HepG2 (cell line): ENCODE data around the gene UBB. TPM values are rescaled to one million over a fixed set of nuclear protein-coding genes. Genes with fewer than 3 reads are reported as not detected.

Experiments
- ETS1 ChIP-seq: sonication (generic); formaldehyde crosslinking; IDR thresholded peaks from 2 replicates; pipeline ENCODE4 v1.4.0; 2020; ENCODE audit warnings: missing genetic modification reagents
- IRF1 ChIP-seq: sonication (generic); formaldehyde crosslinking; IDR thresholded peaks from 2 replicates; pipeline ENCODE4 v1.4.0; 2020; ENCODE audit warnings: low read depth, mild to moderate bottlenecking, missing genetic modification reagents
- LCORL ChIP-seq, 2 experiments: fragments of 450-650 bp in 1 of 2; sonication (generic) in 1 of 2; formaldehyde crosslinking in 1 of 2; IDR thresholded peaks; 2 replicates each; pipeline versions ENCODE4 v1.5.0 to v1.6.1; 2017 to 2020; ENCODE audit warnings: antibody characterized with exemption in 1 of 2, missing genetic modification reagents in 1 of 2
- MEF2D ChIP-seq: sonication (generic); formaldehyde crosslinking; IDR thresholded peaks from 2 replicates; pipeline ENCODE4 v1.5.1; 2020; ENCODE audit warnings: mild to moderate bottlenecking, missing genetic modification reagents
- NCOA1 ChIP-seq: sonication (generic); formaldehyde crosslinking; IDR thresholded peaks from 2 replicates; pipeline ENCODE4 v1.9.0; 2021; ENCODE audit warnings: missing genetic modification reagents
- PATZ1 ChIP-seq: sonication (generic); formaldehyde crosslinking; IDR thresholded peaks from 2 replicates; pipeline ENCODE4 v1.4.0; 2020; ENCODE audit warnings: missing genetic modification reagents
- PPARG ChIP-seq: conservative IDR thresholded peaks from 2 replicates; pipeline ENCODE4 v1.6.1; 2016; ENCODE audit warnings: missing biosample characterization, missing genetic modification reagents
- SOX13 ChIP-seq, 3 experiments: fragments of 450-650 bp in 1 of 3; sonication (generic) in 1 of 3; formaldehyde crosslinking in 1 of 3; IDR thresholded peaks in 2 of 3; conservative IDR thresholded peaks in 1 of 3; 2 replicates each; pipeline versions ENCODE4 v1.5.0 to v1.6.1; 2016 to 2020; ENCODE audit warnings: antibody characterized with exemption in 1 of 3, mild to moderate bottlenecking in 1 of 3, missing compliant biosample characterization in 1 of 3, missing genetic modification reagents in 1 of 3, moderate library complexity in 1 of 3
- ZBTB2 ChIP-seq: sonication (generic); formaldehyde crosslinking; IDR thresholded peaks from 2 replicates; pipeline ENCODE4 v1.8.0; 2022; ENCODE audit warnings: low read depth, missing genetic modification reagents
- ZFP62 ChIP-seq: sonication (generic); formaldehyde crosslinking; IDR thresholded peaks from 2 replicates; pipeline ENCODE4 v1.4.0; 2020; ENCODE audit warnings: missing genetic modification reagents
- ZHX1 ChIP-seq: sonication (generic); formaldehyde crosslinking; IDR thresholded peaks from 2 replicates; pipeline ENCODE4 v1.8.1; 2022; ENCODE audit warnings: low read depth, mild to moderate bottlenecking, missing genetic modification reagents
- ZNF235 ChIP-seq: sonication (generic); formaldehyde crosslinking; IDR thresholded peaks from 2 replicates; pipeline ENCODE4 v1.8.1; 2023; ENCODE audit warnings: mild to moderate bottlenecking, missing genetic modification reagents, borderline replicate concordance
- ZNF251 ChIP-seq: sonication (generic); formaldehyde crosslinking; IDR thresholded peaks from 2 replicates; pipeline ENCODE4 v1.9.0; 2021; ENCODE audit warnings: mild to moderate bottlenecking, missing genetic modification reagents
- ZNF383 ChIP-seq: sonication (generic); formaldehyde crosslinking; IDR thresholded peaks from 2 replicates; pipeline ENCODE4 v1.4.0; 2020; ENCODE audit warnings: missing genetic modification reagents, mild to moderate bottlenecking, borderline replicate concordance
- ZNF619 ChIP-seq: sonication (generic); formaldehyde crosslinking; IDR thresholded peaks from 2 replicates; pipeline ENCODE4 v1.4.0; 2020; ENCODE audit warnings: mild to moderate bottlenecking, missing genetic modification reagents
- ZNF746 ChIP-seq: sonication (generic); formaldehyde crosslinking; IDR thresholded peaks from 2 replicates; pipeline ENCODE4 v1.8.0; 2022; ENCODE audit warnings: mild to moderate bottlenecking, missing genetic modification reagents
- ZSCAN22 ChIP-seq: sonication (generic); formaldehyde crosslinking; IDR thresholded peaks from 2 replicates; pipeline ENCODE4 v1.4.0; 2020; ENCODE audit warnings: mild to moderate bottlenecking, missing genetic modification reagents
- ZSCAN30 ChIP-seq: sonication (generic); formaldehyde crosslinking; IDR thresholded peaks from 2 replicates; pipeline ENCODE4 v1.5.0; 2020; ENCODE audit warnings: mild to moderate bottlenecking, missing genetic modification reagents
- polyA plus RNA-seq, 8 experiments: library from polyadenylated mRNA; depleted of rRNA in 3 of 8; stranded (reverse) in 7 of 8; unstranded in 1 of 8; fragments of >200 nt; fragmentation: Illumina TruSeq in 4 of 8; extraction: Trizol in 4 of 8; gene quantifications; 2 replicates each; pipeline versions ENCODE4 v1.2.1 to v1.2.3, GENCODE V29; 2011 to 2016; ENCODE audit warnings: low read depth in 4 of 8, missing spikeins in 1 of 8, mixed read lengths in 1 of 8; ENCODE audit not compliant: insufficient read depth in 1 of 8
- total RNA-seq, 5 experiments: library from RNA; depleted of rRNA; stranded (reverse); fragments of >200 nt; fragmentation: Illumina TruSeq; extraction: Trizol; gene quantifications; 2 replicates each; pipeline ENCODE4 v1.2.3, GENCODE V29; 2016; ENCODE audit warnings: low read depth in 1 of 5

Gene UBB
- total and polyA plus RNA-seq, 2 of the 13 experiments (the other 11 are each of a cell fraction or from before 2014, with no cell fraction given), result 1,130 to 2,066 TPM

- TF ChIP-seq ZSCAN30 (CRISPR knock-in tag), result no peak
- TF ChIP-seq ZSCAN22 (CRISPR knock-in tag), result no peak
- TF ChIP-seq MEF2D (CRISPR knock-in tag), result no peak
- TF ChIP-seq ZNF746 (CRISPR knock-in tag), result peak; percentile 77; the same call in 1 of the 2 replicates
- TF ChIP-seq LCORL (IDR thresholded peaks at IDR 0.05), result no peak
- TF ChIP-seq LCORL (CRISPR knock-in tag; IDR thresholded peaks at IDR 0.05), result peak; percentile 83
- no peak for TF ChIP-seq ZNF383 (CRISPR knock-in tag)
- no peak for TF ChIP-seq ZNF235
- TF ChIP-seq ZNF619, result no peak
- peak; percentile 47; the same call in 1 of the 2 replicates for TF ChIP-seq PATZ1 (CRISPR knock-in tag)
- TF ChIP-seq ZHX1, result peak; percentile 68; the same call in 1 of the 2 replicates
- TF ChIP-seq ZBTB2 (CRISPR knock-in tag), result no peak
- TF ChIP-seq ZFP62 (CRISPR knock-in tag), result no peak
- peak; percentile 51; the same call in 1 of the 2 replicates for TF ChIP-seq NCOA1 (CRISPR knock-in tag)
- no peak for TF ChIP-seq SOX13 (IDR thresholded peaks at IDR 0.05)
- TF ChIP-seq SOX13 (CRISPR knock-in tag; conservative IDR thresholded peaks at IDR 0.05 in 1 of 2, IDR thresholded peaks at IDR 0.05 in 1 of 2), result peak in 1 of 2 experiments; percentile 56; a peak in 1 of 4 replicates
- TF ChIP-seq IRF1, result no peak
- TF ChIP-seq PPARG (CRISPR knock-in tag), result no peak
- TF ChIP-seq ETS1 (CRISPR knock-in tag), result no peak
- TF ChIP-seq ZNF251 (CRISPR knock-in tag), result no peak
Observed at GRCh38 chr17:16425698-16426659, 45.1 kb downstream of the UBB start (continued).
